Ishikawa (cell line): ENCODE measurements around the gene DIPK1B.

Experiments used
- CEBPB ChIP-seq: IDR thresholded peaks from 2 replicates; pipeline ENCODE4 v1.6.1; 2012
- CREB1 ChIP-seq: IDR thresholded peaks from 2 replicates; pipeline ENCODE4 v1.6.1; 2012; ENCODE audit warnings: low read depth
- EGR1 ChIP-seq: IDR thresholded peaks from 2 replicates; pipeline ENCODE4 v1.6.1; 2012
- EP300 ChIP-seq: IDR thresholded peaks from 2 replicates; pipeline ENCODE4 v1.6.1; 2012; ENCODE audit warnings: borderline replicate concordance
- FOXM1 ChIP-seq: IDR thresholded peaks from 2 replicates; pipeline ENCODE4 v1.6.1; 2012; ENCODE audit warnings: low read depth, borderline replicate concordance
- NFIC ChIP-seq: IDR thresholded peaks from 2 replicates; pipeline ENCODE4 v1.6.1; 2012
- RAD21 ChIP-seq: IDR thresholded peaks from 2 replicates; pipeline ENCODE4 v1.6.1; 2012; ENCODE audit warnings: low read depth
- TAF1 ChIP-seq: IDR thresholded peaks from 2 replicates; pipeline ENCODE4 v1.6.1; 2012; ENCODE audit warnings: low read depth, mild to moderate bottlenecking
- TCF12 ChIP-seq: IDR thresholded peaks from 2 replicates; pipeline ENCODE4 v1.6.1; 2012; ENCODE audit warnings: low read depth
- TEAD4 ChIP-seq: IDR thresholded peaks from 2 replicates; pipeline ENCODE4 v1.6.1; 2012
- YY1 ChIP-seq: IDR thresholded peaks from 2 replicates; pipeline ENCODE4 v1.6.1; 2012; ENCODE audit warnings: low read depth
- ZBTB7A ChIP-seq: IDR thresholded peaks from 2 replicates; pipeline ENCODE4 v1.6.1; 2012; ENCODE audit warnings: low read depth
- TF ChIP-seq, protein P1 (sequence below): IDR thresholded peaks from 2 replicates; pipeline ENCODE4 v1.6.1; 2012; ENCODE audit warnings: low read depth, mild to moderate bottlenecking
- TF ChIP-seq, protein P2 (sequence below): IDR thresholded peaks from 2 replicates; pipeline ENCODE4 v1.6.1; 2012
- TF ChIP-seq, protein P3 (sequence below): IDR thresholded peaks from 2 replicates; pipeline ENCODE4 v1.6.1; 2012

Gene DIPK1B

DNA sequence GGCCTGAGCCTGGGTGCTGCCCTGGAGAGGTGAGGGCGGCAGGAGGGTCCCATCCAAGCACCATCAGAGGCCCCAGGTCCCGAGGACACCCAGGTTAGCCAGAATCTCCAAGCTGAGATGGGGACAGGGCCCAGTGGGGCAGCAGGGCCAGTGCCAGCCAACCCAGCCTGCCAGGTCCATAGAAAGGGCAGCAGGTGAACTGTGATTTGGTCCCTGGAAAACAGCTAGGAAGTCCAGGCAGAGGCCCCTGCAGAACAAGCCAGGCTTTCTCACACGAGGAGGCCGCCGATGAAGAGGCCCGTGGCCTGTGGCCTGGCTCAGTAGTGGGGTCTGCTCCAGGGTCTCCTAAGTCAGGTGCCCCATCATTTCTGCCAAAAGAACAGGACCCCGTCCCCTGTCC, 27.2 kb upstream of the DIPK1B start:
- TF ChIP-seq TAF1 (no peak), CREB1 (no peak), TCF12 (no peak), EGR1 (no peak), FOXM1 (no peak), CEBPB (no peak), NFIC (no peak), TEAD4 (no peak), YY1 (no peak), EP300 (no peak), RAD21 (no peak), ZBTB7A (no peak)
- TF ChIP-seq, protein P1, sequence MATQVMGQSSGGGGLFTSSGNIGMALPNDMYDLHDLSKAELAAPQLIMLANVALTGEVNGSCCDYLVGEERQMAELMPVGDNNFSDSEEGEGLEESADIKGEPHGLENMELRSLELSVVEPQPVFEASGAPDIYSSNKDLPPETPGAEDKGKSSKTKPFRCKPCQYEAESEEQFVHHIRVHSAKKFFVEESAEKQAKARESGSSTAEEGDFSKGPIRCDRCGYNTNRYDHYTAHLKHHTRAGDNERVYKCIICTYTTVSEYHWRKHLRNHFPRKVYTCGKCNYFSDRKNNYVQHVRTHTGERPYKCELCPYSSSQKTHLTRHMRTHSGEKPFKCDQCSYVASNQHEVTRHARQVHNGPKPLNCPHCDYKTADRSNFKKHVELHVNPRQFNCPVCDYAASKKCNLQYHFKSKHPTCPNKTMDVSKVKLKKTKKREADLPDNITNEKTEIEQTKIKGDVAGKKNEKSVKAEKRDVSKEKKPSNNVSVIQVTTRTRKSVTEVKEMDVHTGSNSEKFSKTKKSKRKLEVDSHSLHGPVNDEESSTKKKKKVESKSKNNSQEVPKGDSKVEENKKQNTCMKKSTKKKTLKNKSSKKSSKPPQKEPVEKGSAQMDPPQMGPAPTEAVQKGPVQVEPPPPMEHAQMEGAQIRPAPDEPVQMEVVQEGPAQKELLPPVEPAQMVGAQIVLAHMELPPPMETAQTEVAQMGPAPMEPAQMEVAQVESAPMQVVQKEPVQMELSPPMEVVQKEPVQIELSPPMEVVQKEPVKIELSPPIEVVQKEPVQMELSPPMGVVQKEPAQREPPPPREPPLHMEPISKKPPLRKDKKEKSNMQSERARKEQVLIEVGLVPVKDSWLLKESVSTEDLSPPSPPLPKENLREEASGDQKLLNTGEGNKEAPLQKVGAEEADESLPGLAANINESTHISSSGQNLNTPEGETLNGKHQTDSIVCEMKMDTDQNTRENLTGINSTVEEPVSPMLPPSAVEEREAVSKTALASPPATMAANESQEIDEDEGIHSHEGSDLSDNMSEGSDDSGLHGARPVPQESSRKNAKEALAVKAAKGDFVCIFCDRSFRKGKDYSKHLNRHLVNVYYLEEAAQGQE: no peak
- TF ChIP-seq, protein P2, sequence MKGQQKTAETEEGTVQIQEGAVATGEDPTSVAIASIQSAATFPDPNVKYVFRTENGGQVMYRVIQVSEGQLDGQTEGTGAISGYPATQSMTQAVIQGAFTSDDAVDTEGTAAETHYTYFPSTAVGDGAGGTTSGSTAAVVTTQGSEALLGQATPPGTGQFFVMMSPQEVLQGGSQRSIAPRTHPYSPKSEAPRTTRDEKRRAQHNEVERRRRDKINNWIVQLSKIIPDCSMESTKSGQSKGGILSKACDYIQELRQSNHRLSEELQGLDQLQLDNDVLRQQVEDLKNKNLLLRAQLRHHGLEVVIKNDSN: no peak
- TF ChIP-seq, protein P3, sequence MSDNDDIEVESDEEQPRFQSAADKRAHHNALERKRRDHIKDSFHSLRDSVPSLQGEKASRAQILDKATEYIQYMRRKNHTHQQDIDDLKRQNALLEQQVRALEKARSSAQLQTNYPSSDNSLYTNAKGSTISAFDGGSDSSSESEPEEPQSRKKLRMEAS: no peak

DNA sequence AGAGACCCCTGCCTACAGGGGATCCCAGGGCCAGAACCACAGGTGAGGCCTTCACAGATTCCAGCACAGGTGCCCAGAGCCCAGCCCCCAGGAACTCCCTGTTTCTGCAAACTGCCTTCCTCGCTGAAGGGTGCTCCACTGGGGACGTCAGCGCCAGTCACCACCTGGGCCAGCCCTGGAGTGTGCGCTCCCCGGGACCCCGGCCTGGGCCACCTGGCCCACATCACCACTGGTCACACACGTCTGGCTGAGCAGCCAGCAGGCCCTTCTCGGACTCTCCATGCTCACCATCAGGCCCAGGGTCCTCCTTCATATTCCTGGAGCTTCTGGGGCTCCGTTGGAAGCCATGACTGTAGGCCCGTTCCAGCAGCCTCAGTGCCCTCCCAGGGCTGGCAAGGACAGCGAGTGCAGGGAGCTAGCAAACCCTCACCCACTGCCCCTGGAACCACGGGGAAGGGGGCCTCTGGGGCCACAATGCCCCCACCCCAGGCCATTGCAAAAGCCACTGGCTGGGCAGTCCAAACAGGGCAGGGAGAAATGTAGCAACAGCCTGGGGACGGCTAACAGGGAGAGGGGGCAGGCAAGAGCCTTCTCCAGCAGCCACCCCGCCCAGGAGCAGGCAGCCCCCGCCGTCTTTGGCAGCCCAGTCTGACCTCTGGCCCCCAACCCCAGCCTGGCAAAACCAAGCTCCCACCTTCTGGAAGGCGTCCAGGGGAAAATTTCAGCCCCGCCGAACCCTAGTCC, 26.4 kb upstream of the DIPK1B start:
- TF ChIP-seq EP300 (no peak), YY1 (no peak), CREB1 (no peak), TEAD4 (no peak), FOXM1 (no peak), RAD21 (no peak), CEBPB (no peak), EGR1 (no peak), NFIC (no peak), ZBTB7A (no peak), TCF12 (no peak), TAF1 (no peak)
- TF ChIP-seq, protein P1: no peak
- TF ChIP-seq, protein P2: no peak
- TF ChIP-seq, protein P3: no peak

DNA sequence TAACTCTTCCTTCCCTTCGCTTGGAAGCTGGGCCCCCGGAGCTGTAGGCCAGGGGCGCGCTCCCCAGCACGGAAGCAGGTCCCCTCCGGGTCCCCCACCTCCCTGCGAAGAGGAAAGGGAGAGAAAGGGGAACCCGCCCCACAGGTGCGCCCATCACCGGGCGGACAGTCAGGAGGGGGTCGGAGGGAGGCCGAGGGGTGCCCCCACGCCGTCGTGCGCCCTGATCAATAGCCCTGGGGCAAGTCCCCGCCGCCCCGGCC, 25.9 kb upstream of the DIPK1B start:
- TF ChIP-seq FOXM1: no peak
- TF ChIP-seq TEAD4: no peak
- TF ChIP-seq RAD21: no peak
- no peak for TF ChIP-seq TCF12
- TF ChIP-seq NFIC: no peak
- TF ChIP-seq ZBTB7A: no peak

DNA sequence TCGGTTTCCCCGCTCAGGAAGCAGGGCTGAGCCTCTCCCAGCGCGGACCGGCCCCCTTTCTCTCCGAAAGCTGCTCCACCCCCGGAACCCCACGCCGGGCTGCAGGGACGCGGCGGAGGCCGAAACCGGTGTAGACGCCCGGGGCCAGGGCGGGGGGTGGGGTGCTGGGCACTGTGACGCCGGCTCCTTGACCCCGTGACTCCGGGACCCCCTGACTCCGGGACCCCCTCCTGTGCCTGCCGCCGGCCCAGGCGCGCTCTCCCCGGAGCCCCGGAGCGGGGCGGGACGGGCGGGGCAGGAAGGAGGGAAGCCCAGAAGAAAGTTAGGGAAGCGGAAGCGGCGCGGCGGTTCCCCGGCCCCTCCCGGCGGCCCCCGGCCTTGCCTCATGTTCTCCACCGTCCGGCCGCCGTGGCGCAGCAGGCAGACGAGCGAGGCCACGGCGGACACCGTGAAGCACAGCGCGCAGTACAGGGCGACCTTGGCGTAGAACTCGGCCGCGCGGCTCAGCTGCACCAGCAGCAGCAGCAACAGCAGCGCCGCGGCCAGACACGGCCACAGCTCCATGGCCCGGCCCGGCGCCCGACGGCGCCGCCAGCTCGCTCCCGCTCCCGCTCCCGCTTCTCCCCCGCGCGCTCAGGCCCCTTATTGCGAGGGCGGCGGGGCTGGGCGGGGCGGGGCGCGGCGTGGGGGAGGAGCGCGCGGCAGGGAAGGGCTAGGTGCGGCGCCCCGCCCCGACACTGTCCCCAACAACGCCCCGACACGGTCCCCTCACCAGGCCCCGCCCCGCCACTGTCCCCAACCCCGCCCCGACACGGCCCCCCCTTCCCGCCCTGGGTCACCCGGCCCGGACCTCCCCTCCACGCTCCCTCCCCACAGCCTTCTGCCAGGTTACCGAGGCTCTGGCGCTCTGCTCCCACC, 25.3 kb upstream of the DIPK1B start, which contains the start of gene AGPAT2:
AGPAT2 (minus strand) TSS at position 664 of the 918 bp plus-strand sequence; CDS start at position 564, 100 bp downstream.
- no peak for TF ChIP-seq YY1
- TF ChIP-seq TAF1: no peak; the same call in 1 of the 2 replicates
- peak; percentile 45 for TF ChIP-seq EGR1
- TF ChIP-seq, protein P3: peak; percentile 42; the same call in 1 of the 2 replicates

DNA sequence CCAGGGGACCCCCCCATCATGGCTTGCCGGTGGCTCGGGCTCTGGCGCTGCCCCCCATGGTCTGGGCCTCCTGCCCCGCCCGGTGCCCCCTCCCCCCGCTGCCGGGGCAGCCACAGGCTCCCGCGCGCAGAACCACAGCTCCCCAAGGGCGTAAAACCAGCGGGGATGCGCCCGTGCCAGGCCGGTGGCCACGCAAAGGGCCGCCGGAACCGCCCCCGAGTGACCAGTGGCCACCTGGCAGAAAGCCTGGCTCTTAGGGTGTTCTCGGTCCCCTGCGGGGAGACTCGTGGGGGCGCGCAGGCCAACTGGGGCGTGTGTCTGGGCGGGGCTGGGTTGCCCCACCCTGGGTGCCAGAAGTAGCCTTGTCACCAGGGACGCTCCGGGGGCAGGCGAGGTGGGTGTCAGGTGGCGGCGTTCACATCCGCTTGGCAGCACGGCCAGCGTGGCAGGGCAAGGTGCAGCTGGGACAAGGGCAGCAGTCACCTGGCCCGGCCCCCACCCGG, 24.6 kb upstream of the DIPK1B start:
- TF ChIP-seq EP300: peak; percentile 89
- TF ChIP-seq TAF1: no peak
- TF ChIP-seq CEBPB: no peak
- TF ChIP-seq CREB1: 0 out of 2 replicates have a peak, but pooled peaks have one; percentile 40
- TF ChIP-seq, protein P1: 0 out of 2 replicates have a peak, but pooled peaks have one; percentile 27
- TF ChIP-seq ZBTB7A: peak; percentile 33
- TF ChIP-seq TEAD4: peak; percentile 79
- peak; percentile 76; the same call in 1 of the 2 replicates for TF ChIP-seq FOXM1
- TF ChIP-seq NFIC: peak; percentile 99
- TF ChIP-seq, protein P2: peak; percentile 55; the same call in 1 of the 2 replicates
- no peak for TF ChIP-seq YY1
- no peak for TF ChIP-seq RAD21
- TF ChIP-seq, protein P3: peak; percentile 75
- TF ChIP-seq TCF12: peak; percentile 99
- peak; percentile 81 for TF ChIP-seq EGR1
